Measurements from ENCODE around the gene CSNK1G3. TPM values are rescaled to one million over a fixed set of nuclear protein-coding genes. Genes with fewer than 3 reads are reported as not detected.
"Not testable (repeated sequence)": the region's sequence is repeated elsewhere in the genome, so short reads cannot be mapped to it uniquely, and the experiment has no call there.

The CSNK1G3 gene
- total RNA-seq, 1 donor, result 91.2 TPM

DNA sequence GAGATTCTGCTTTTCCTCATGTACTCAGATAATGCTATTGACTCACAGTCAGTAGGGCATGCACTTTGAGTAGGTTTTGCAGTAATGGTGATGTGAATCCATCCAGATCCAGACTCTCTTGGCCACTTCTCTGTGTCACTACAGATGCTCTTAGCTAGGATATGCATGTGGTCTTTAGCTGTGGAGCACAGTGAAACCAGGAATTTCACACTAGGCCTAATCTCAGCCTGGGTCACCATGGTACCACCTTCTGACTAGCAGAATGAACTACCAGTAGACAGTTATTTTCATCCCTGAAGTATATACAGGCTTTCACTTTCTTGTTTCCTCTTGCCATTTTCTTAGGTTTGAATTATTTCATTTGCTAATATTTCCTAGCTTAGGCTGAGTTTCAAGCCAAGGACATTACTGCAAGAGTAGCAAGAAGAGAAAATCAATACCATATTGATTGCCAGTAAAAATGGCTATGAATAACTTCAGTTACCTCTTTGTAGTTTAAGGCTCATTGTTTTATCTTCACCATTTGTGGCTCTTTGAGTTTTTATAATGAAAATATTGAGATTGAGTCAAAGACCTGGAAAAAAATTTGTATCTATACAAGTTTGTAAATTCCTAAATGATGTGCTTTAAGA lies 28.4 kb upstream of the CSNK1G3 start:
- Histone ChIP-seq H2AFZ (ENCODE audit: low read length) (peak overlapping the region; percentile 39), H3K27ac (ENCODE audit: low read depth, low read length) (no peak overlapping the region), H4K20me1 (ENCODE audit: insufficient read depth, low read length) (no peaks in the 10 kb centered on the region), H3K79me2 (ENCODE audit: insufficient read depth, low read length) (no peaks in the 10 kb centered on the region), H3K9me3 (ENCODE audit: low read depth, low read length) (no peaks in the 10 kb centered on the region), H3K27me3 (ENCODE audit: insufficient read depth, low read length) (no peaks in the 10 kb centered on the region), H3K36me3 (ENCODE audit: insufficient read depth, low read length) (no peaks in the 10 kb centered on the region), H3K4me2 (ENCODE audit: insufficient read depth, low read length) (no peak overlapping the region), H3K4me1 (ENCODE audit: insufficient read depth, low read length) (peaks cover 16% of the 10 kb centered on the region), H3K4me3 (ENCODE audit: insufficient read depth, low read length) (no peak overlapping the region)
- no peak for DNase-seq (ENCODE audit: insufficient read length, low spot score, missing footprints)
- TF ChIP-seq, protein P1, sequence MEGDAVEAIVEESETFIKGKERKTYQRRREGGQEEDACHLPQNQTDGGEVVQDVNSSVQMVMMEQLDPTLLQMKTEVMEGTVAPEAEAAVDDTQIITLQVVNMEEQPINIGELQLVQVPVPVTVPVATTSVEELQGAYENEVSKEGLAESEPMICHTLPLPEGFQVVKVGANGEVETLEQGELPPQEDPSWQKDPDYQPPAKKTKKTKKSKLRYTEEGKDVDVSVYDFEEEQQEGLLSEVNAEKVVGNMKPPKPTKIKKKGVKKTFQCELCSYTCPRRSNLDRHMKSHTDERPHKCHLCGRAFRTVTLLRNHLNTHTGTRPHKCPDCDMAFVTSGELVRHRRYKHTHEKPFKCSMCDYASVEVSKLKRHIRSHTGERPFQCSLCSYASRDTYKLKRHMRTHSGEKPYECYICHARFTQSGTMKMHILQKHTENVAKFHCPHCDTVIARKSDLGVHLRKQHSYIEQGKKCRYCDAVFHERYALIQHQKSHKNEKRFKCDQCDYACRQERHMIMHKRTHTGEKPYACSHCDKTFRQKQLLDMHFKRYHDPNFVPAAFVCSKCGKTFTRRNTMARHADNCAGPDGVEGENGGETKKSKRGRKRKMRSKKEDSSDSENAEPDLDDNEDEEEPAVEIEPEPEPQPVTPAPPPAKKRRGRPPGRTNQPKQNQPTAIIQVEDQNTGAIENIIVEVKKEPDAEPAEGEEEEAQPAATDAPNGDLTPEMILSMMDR (IDR thresholded peaks at IDR 0.05; ENCODE audit: extremely low read depth, low read depth, low read length), result no peak

DNA sequence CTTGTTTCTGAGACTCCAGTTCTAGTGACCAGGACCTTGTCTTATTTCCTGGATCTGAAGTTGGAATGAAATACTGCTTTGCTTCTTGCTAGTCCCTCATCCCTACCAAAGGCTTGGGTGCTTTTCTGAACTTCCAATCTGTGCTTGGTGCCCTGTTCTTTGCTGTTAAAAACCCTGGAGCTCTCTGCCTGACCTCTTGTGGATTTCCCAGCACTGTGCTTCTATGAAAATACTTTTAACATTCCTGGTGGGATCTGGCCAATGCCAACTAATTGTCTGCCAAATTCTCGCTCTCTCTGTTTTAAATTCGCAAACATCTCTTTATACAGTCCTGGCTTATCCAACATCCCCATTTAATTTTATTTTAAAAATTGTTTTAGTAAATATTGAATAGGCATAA lies 26.7 kb upstream of the CSNK1G3 start:
- Histone ChIP-seq H3K36me3 (ENCODE audit: insufficient read depth, low read length) (no peaks in the 10 kb centered on the region), H3K27me3 (ENCODE audit: insufficient read depth, low read length) (no peaks in the 10 kb centered on the region), H3K27ac (ENCODE audit: low read depth, low read length) (no peak overlapping the region), H3K4me1 (ENCODE audit: insufficient read depth, low read length) (peaks cover 16% of the 10 kb centered on the region), H2AFZ (ENCODE audit: low read length) (no peak overlapping the region), H4K20me1 (ENCODE audit: insufficient read depth, low read length) (no peaks in the 10 kb centered on the region), H3K9me3 (ENCODE audit: low read depth, low read length) (no peaks in the 10 kb centered on the region), H3K79me2 (ENCODE audit: insufficient read depth, low read length) (no peaks in the 10 kb centered on the region), H3K4me3 (ENCODE audit: insufficient read depth, low read length) (no peak overlapping the region), H3K4me2 (ENCODE audit: insufficient read depth, low read length) (no peak overlapping the region)
- TF ChIP-seq, protein P1 (IDR thresholded peaks at IDR 0.05; ENCODE audit: extremely low read depth, low read depth, low read length), result no peak
- DNase-seq (ENCODE audit: insufficient read length, low spot score, missing footprints), result no peak

DNA sequence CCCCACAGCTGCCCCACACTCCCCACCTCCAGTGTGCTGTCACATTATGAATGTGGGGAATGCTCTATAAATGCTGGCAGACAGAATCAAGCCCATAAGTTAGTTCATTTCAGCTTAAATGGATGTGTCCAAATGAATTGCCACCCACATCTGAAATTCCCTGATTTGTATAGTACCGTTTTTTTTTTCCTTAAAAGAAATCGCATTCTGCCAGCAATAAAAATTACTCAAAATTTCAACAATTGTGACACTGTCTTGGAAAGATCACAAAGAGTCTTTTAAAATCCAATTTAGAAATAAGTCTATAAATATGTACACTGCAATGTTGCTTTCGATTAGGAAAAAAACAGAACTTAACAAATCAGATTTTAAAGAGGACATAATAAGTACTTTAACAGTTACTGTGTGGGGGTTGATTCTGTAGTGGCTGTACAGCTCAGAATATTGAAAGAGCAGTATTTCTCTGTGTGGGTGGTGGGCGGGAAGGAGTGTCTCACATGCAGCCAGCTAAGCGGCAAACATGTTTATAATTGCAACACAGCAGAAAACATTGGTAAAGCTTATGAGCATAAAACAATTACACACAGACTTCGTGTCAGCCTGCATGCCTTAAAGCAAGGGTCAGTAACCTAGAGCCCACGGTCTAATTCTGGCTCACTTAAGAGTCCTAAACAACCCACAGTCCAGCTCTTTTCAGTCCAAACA lies 24.9 kb upstream of the CSNK1G3 start:
- no peak for DNase-seq (ENCODE audit: insufficient read length, low spot score, missing footprints)
- Histone ChIP-seq H4K20me1 (ENCODE audit: insufficient read depth, low read length) (no peaks in the 10 kb centered on the region), H3K4me2 (ENCODE audit: insufficient read depth, low read length) (peak overlapping the region; percentile 79), H3K9me3 (ENCODE audit: low read depth, low read length) (no peaks in the 10 kb centered on the region), H3K27ac (ENCODE audit: low read depth, low read length) (no peak overlapping the region), H3K36me3 (ENCODE audit: insufficient read depth, low read length) (no peaks in the 10 kb centered on the region), H3K4me3 (ENCODE audit: insufficient read depth, low read length) (peak overlapping the region; percentile 57), H3K79me2 (ENCODE audit: insufficient read depth, low read length) (no peaks in the 10 kb centered on the region), H3K4me1 (ENCODE audit: insufficient read depth, low read length) (peaks cover 14% of the 10 kb centered on the region), H2AFZ (ENCODE audit: low read length) (peak overlapping the region; percentile 78), H3K27me3 (ENCODE audit: insufficient read depth, low read length) (no peaks in the 10 kb centered on the region)
- TF ChIP-seq, protein P1 (IDR thresholded peaks at IDR 0.05; ENCODE audit: extremely low read depth, low read depth, low read length), result no peak

DNA sequence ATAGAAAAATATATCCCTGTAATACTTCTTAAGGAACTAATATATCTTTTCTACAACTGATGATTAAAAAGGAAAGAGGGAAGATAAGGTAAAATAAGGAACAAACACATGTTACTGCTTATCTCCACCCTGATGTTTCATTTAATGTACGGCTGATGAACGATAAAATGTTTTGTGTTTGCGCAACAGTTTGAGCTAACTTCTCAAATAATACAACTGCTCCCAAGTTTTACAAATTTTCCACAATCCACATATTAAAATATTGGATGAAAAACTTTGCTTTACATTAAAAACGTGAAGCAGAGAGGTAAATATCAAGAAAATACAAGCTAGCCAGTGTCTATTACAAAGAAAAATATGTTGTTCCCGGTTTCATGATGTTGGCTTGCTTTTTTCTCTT lies 21.0 kb upstream of the CSNK1G3 start:
- TF ChIP-seq, protein P1 (IDR thresholded peaks at IDR 0.05; ENCODE audit: extremely low read depth, low read depth, low read length), result no peak
- Histone ChIP-seq H3K9me3 (ENCODE audit: low read depth, low read length) (no peaks in the 10 kb centered on the region), H4K20me1 (ENCODE audit: insufficient read depth, low read length) (no peaks in the 10 kb centered on the region)

DNA sequence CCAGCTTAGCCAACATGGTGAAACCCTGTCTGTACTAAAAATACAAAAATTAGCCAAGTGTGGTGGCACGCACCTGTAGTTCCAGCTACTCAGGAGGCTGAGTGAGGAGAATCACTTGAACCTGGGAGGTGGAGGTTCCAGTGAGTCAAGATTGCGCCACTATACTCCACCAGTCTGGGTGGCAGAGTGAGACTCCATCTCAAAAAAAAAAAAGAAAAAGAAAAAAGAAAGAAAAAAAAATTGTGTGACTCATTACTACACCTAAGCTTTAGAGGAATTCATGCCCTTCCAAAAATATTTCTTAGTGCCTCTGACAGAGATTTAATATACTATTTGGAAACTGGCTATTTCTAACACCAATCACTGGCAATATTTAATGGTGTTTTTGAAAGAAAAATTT lies 16.8 kb upstream of the CSNK1G3 start:
- H4K20me1 ChIP-seq (ENCODE audit: insufficient read depth, low read length); H3K4me3 ChIP-seq (ENCODE audit: insufficient read depth, low read length); H3K4me1 ChIP-seq (ENCODE audit: insufficient read depth, low read length); H3K36me3 ChIP-seq (ENCODE audit: insufficient read depth, low read length); H3K79me2 ChIP-seq (ENCODE audit: insufficient read depth, low read length); H3K27ac ChIP-seq (ENCODE audit: low read depth, low read length); H2AFZ ChIP-seq (ENCODE audit: low read length); H3K4me2 ChIP-seq (ENCODE audit: insufficient read depth, low read length); DNase-seq (ENCODE audit: insufficient read length, low spot score, missing footprints); H3K9me3 ChIP-seq (ENCODE audit: low read depth, low read length); H3K27me3 ChIP-seq (ENCODE audit: insufficient read depth, low read length): not testable (repeated sequence)

More for the DNA sequence above, 21.0 kb upstream of the CSNK1G3 start:
- Histone ChIP-seq H3K27ac (ENCODE audit: low read depth, low read length) (no peak overlapping the region), H3K4me3 (ENCODE audit: insufficient read depth, low read length) (no peak overlapping the region), H3K4me1 (ENCODE audit: insufficient read depth, low read length) (peaks cover 11% of the 10 kb centered on the region), H3K4me2 (ENCODE audit: insufficient read depth, low read length) (no peak overlapping the region), H3K79me2 (ENCODE audit: insufficient read depth, low read length) (no peaks in the 10 kb centered on the region), H3K27me3 (ENCODE audit: insufficient read depth, low read length) (no peaks in the 10 kb centered on the region), H2AFZ (ENCODE audit: low read length) (no peak overlapping the region), H3K36me3 (ENCODE audit: insufficient read depth, low read length) (no peaks in the 10 kb centered on the region)
- no peak for DNase-seq (ENCODE audit: insufficient read length, low spot score, missing footprints)
